GM21529 (cell line): Measurements from ENCODE around the gene CBX2.

Source experiments
- ATAC-seq: cut with Tn5 transposase; IDR thresholded peaks from one replicate; pipeline ENCODE4 v1.9.1; 2021; ENCODE audit not compliant: unreplicated experiment

CBX2 gene

GRCh38 chr17:79799174-79799537 is 21.2 kb downstream of the CBX2 start:
- ATAC-seq: no peak

DNA sequence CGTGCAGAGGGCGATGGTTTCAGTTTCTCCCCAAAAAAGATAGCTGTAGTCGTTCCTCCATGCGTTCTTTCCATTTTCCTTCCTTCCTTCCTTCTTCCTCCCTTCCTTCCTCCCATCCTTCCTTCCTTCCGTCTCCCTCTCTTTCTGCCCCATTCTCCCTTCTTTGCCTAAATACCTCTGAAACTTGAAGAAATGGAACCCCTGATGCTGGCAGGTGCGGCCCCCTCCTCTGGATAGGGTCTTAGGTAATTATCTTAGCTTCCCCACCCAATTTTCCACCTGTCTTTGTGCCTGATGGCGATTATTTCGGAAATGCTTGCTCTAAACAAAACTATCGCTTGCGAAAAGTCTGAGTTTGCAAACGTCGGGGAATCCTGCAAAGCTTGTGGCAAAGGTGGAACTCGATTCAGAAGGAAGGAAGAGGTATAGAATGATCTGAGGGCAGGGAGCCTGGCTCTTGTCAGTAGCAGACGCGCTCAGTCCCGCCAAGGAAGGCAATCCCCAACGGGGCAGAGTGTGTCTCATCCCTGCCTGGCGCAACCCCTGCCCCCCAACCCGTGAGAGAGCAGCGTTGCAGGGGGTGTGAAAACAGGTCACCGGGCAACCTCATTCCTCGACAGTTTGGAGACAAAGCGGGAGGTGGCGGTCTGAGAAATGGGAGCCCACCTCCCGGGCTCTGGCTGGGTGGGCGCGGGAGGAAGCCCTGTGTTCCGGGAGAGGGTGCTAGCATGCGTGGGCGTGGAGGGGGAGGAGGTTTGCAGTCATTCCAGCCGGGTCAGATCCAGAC is 21.8 kb downstream of the CBX2 start:
- no peak for ATAC-seq

GRCh38 chr17:79800325-79801155 is 22.6 kb downstream of the CBX2 start:
- no peak for ATAC-seq

GRCh38 chr17:79801156-79802038 is 23.4 kb downstream of the CBX2 start:
- ATAC-seq: no peak

DNA sequence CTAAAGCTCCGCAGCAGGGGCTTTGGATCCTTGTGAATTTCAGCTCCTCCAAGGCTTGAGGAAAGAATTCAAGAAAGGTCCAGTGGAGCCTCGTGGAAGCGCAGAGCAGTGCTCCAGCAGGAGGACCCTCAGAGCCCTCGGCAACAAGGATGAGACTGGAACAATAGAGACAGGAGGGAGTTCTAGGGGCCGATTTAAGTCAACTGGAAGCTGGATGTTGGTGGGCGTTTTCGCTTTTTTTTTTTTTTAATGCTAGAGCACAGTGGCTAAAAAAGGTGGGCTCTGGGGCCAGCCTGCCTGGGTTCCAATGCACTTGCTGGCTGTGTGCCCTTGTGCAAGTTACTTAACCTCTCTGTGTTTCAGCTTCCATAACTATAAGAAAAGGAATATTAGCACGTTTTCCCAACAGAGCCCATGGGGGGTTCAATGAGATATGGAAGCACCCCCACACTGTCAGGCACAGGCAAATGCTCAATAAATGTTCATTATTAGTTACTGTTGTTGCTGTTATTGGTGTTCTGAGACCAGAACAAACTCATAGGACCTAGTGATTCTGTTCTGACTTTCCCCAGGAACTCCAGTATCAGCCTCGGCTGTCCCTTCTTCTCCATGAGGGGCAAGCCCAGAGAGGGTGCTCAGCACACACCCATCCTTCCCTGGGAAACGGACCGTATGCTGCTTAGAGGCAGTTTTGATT is 24.2 kb downstream of the CBX2 start:
- ATAC-seq: no peak

DNA sequence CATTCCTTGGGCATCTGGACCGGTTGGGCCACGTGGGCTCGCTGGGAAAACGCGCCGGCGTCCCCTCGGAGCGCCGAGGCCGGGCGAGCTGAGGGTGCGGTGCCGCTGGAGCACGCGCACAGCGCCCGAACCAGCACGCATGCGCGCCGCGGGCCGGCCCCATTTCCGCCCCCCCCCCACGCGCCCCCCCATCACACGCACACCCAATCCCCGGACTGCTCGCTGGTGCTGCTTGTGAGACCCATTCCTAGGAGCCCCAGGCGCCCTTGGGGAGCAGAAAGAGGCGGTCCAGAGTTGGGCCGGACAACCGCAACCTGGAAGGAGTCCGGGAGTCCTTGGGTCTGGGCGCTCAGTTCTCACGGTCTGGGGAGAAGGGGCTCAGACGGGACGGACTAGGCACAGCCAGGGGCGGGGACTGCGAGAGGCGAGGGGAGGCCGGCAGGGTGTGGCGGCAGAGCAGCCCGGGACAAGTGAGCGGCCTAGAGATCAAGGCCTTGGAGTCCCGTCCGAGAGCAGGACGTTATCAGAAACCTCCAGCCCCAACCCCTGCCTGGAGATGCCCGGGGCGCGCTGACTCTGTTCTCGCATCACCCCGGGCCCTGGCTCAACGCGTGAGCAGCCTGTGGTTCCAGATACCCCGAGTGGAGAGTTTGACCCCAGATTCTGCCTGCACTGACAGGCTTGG is 24.9 kb downstream of the CBX2 start:
- no peak for ATAC-seq

DNA sequence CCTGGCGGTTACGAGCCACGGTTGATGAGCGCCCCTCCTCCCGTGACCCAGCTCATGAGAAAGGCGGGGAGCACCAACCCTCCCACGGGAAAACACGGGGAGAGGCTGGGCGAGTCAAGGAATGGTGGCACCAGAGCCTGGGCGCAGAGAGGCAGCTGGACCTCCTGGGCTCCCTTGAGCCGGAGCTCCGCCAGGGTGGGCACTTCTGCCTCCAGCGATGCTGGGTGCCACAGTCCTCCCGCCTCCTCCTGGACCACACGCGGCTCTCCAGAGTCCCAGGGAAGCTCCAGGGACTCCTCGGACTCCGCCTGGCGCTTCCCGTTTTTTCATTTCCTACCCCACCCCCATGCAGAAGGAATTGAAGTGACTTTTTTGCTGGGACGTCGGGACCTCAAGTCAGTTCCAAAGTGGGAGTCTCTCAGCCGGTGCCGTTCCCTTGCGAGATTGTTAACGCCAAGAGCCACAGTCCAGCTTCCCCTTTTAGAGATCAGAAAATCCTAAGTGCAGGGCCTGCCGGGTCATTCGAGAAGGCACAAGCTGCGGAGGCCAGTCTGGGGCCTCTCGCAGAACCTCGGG is 25.6 kb downstream of the CBX2 start:
- ATAC-seq: no peak

DNA sequence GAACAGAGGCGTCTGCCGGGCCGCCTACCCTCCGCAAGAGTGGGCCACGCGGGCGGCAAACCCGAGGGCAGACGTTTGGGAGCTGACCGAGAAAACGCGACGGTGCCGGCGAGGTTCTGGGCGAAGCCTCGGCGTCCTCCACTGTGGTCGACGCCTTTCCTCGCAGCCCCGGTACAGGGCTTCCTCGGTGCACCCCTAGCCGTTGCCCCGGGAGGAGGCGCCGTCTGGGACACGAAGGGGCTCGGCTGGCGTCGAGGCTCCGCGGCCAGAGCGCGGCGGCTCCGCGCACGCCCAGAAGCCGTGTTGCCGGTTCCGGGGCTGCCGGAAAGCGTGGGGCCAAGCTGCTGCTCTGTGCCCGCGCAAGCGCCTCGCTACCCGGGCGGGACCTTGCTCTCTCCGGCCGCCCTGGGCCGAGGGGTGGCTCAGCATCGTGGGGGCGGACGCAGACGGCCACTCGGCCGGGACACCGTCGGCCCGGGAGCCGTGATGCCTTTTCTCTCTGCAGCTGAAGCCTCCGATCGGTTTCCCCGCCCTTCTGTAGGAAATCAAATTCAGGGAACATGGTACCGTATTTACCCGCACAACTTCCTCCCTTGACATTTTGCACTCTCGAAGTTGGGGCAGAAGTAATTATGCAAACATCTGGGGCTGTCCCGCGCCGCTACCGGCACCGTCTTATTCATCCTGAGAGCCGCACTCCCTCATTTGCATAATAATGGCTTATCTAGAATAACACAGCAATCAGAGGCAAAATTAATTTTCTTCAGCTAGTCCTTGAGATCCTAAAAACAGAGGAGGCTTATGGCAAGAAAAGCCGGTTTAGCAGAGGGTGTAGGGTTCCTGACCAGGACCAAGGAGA is 26.3 kb downstream of the CBX2 start:
- peak; percentile 81 for ATAC-seq

DNA sequence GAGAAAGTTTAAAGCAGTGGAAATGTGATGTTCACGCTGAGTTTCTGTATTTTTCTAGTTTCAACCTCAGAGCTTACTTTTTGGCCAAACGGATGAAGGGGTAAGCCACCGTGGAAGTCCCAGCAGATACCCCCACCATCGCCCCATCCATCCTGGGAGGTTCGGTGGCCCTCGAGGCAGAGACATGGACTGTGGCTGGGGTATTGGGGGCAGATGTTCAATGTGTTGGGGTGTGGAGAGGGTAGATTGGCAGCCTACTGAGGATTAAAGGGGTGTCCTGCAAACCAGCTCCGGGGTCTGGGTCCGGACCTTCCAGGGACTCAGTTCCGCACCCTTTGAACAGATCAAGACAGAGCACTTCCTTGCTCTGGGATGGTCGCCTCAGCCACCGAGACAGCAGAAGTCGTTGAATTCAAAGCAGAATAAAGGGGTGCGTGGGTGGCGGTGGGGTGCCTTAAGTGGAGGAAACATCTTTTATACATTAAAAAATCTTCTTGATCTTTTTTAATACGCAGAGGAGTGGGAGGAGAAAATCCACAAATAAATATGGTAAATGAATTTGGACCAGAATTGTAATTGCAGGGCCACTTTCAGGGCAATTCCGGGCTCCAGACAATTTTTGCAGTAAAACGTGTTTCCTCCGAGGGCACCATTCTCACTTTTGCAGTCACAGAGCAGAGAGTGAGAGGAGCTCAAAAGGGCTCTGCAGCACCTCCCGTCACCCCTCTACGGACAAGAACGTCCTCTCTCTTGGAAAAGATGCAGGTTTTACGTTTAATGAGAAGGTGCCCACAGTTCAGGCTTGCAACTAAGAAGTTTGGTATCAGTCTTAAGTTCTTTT is 27.1 kb downstream of the CBX2 start:
- peak; percentile 11 for ATAC-seq

DNA sequence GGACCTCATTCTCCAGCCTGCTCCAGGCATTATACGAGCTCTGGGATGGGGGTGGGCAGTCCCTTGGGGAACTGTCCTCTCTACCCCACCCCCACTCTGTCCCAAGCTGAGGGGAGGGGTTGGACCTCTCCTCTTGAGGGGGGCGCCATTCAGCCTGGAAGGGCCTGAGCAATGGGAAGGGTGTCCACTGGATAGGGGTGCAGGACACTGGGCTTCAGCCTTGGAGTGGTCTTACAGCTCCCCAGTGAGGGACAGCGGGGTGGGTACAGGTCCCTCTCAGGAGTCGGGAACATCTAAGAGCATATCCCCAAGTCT is 28.5 kb downstream of the CBX2 start:
- ATAC-seq: no peak

DNA sequence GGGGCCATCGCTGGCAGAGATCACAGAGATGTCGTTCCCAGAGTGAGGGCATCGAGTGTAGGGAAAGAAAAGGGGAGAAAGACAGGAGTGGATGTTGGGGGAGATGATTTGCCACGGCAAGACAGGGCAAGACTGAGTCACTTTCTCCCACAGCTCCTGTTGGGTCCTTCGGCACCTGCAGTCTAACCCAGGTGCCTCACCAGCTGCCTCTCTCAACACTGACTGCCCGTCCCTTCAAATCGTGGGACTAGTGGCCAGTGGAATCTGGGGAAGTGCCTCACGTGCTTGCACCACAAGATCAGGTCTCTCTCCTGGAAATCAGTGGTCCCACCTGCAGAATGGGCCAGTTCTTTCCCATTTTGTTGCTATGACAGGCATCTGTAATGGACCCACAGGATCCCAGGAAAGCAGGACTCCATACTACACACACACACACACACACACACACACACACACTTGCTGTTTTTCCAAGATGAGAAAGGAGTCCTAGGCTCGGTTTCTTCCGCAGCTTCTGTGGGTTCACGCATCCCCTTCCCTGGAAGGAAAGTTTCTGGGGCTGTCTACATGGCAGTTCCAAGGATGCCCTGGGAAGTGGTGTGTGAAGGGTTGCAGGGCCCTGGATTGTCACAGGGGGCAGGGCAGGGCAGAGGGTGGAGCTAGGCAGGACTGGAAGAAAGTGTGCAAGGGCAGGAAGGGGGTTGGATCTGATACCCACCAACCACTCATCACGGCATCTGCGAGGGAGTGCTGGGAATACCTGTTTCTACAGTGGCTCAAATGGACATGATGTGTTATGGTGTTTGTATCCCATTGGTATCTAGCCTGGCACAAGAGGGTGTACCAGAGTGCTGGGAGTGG is 29.1 kb downstream of the CBX2 start:
- no peak for ATAC-seq

DNA sequence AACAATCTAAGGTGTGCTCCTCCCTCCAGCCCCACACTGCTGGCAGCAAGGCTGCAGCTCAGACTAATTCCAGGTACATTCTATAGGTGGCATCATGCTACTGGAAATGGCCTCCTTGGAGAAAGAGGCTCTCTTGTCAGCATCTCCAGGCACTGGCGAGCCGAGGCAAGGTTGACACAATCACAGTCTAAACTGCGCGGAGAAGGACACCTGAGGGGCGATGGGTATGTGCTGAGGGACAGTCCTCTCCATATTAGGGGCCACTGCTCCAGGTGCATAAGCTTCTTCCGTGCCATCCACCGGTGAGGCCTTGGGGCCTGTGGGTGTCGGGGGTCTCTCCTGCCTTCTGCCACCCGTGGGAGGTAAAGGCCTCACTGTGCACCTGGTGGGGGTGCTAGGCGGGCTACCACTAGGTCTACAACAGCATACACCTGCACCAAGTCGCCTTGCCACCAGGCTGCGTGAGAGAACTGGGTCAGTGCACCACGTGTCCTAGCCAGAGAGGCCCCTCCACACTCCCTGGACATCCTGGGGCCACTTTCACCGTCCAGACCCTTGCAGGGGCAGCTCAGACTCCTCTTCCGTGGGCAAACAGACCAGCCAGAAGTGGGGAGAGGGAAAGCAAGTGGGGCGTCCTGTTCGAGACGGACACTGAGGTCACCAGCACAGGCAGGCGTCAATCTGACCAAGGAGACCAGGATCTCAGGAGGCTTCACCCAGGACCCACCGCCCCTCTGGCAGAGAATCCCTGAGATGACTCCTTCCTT is 31.0 kb downstream of the CBX2 start:
- ATAC-seq: no peak

DNA sequence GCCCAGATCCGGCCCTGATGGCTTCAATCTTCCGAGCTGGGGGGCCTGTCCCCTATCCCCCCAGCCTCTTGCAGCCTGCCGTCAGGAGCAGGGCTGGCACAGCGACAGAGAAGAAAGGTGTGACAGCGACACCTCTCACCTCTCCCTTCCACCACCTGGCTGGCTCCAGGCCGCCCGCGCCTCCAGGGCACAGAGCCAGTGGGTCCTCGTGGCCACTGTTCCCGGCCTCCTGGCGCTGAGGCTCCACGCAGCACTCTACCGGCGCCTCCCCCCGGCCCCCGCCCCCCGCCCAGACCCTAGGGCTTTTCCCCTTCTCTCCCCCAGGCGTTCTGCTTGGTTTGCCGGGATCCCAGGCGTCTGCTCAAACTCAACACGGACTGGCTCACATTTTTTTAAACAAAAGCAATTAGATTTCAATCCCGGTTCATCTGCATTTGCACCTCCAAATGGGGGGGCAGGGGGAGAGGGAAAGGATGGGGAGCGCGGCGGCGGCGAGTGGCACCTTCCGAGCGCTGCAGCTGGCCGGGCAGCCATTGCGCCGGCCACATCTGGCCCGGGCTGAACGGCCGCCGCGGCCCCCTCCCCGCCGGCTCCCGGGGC is 31.7 kb downstream of the CBX2 start:
- no peak for ATAC-seq

- ATAC-seq: peak; percentile 81
Observed at GRCh38 chr17:79810130-79811010, 32.4 kb downstream of the CBX2 start.
